ENCODE results near the gene MLH1.
"Not testable (repeated sequence)": the region's sequence is repeated elsewhere in the genome, so short reads cannot be mapped to it uniquely, and the experiment has no call there.

MLH1 gene

DNA sequence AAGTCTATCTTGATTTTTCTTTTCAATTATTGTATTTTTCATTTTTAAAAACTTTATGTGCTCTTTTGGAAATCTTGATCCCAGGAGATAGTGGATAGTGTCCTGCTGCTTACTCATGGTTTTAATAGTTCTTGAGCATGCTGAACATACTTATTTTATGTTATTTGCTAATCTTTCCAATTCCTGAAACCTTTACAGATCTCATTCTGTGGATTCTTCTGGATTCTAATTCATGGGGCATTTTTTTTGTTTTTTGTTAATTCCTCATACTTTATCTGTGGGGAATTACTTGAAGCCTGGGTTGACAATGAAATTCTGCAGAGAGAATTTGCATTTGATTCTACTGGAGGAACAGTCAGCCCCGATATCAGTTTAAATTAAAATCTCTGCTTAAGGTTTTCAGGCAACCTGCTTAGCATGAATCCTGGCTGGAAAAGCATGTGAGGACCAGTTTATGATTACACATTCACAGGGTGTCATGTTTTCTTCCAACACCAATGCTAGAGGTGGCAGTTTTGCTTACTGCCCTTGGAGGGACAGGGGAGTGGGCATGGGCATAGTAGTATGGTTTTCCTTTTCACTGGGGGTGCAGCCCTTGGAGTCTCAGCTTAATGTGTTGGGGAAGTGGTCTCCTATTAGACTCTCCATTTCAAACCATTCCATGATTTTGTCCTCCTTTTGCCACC lies 46.0 kb downstream of the MLH1 start:
- no peak for DNase-seq (ENCODE audit: low read depth)

DNA sequence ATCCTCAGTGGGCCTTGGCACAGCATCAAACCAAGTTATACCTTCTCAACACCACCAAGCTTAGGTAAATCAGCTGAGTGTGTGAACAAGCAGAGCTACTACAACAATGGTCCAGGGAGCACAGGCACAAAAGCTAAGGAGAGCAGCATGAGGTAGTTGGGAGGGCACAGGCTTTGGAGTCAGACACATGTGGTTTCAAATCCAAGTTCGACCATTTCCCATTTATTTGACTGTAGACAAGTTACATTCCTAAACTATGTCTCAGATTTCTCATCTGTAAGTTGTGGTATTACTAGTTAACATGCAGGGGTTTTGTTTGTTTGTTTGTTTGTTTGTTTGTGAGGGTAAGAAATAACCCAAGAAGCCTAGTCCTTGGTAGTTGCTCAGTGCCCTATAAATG lies 46.9 kb downstream of the MLH1 start:
- no peak for DNase-seq (ENCODE audit: low read depth)

- no peak for DNase-seq (ENCODE audit: low read depth)
Measured at GRCh38 chr3:37041546-37042195, 48.4 kb downstream of the MLH1 start.

GRCh38 chr3:37042712-37043111 lies 49.4 kb downstream of the MLH1 start:
- not testable (repeated sequence) for DNase-seq (ENCODE audit: low read depth)

- no peak for DNase-seq (ENCODE audit: low read depth)
Measured at GRCh38 chr3:37050282-37050681, 57.0 kb downstream of the MLH1 start.

DNA sequence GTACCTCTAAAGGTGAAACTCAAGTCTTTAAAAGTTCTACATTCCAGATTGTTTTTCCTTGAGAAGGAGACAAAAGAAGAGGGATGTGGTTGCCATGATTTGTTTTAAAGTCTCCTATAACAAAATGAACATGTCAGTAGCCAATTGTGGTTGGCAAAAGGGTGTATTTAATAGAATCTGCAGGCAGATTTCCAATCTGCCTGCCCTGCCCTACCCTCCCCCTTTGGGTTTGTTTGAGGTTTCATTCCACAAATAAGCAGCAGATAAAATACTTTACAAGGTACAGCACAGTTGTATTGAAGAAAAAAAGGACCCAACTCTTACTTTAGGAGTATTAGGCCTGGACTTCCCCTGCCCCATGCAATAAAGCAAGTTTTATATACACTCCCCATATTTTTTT lies 59.5 kb downstream of the MLH1 start:
- DNase-seq (ENCODE audit: low read depth) = no peak

DNA sequence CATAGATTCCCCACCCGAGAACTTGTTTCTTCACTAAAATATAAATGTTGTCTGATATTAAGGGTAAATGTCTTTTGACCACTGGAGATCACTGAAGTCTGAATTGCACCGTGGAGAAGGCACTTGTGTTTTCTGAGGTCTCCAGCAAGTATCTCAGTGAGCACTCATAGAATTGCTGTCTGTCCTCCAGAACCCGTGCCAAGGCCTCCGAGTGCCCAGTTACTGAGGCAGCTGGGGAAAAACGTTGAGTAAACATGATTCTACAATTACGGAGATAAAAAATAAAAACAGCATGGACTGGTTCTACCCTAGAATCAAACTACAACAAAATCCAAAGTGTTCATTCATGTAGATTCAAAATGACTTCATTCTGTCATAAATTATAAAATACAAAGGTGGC lies 60.0 kb downstream of the MLH1 start:
- no peak for DNase-seq (ENCODE audit: low read depth)

GRCh38 chr3:37053753-37054152 lies 60.4 kb downstream of the MLH1 start:
- DNase-seq (ENCODE audit: low read depth) = no peak

DNA sequence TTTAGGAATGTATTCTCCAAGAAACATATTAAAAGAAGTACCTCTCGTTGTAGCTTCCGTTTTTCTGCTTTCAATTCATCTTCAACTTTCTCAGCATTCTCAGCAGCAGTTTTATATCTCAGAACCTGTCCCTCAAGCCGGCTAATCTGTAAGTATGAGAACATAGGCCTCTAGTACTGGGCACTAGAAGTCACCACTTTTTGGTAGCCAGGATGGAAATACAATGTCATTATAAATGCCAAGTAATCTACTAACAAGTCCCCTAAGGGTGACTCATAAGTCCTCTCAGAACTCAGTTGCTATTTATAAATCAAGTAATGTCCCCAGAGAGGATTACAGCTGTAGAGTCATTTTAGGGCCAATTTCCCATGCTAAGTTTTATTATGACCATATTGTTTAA lies 61.1 kb downstream of the MLH1 start:
- DNase-seq (ENCODE audit: low read depth) = no peak

GRCh38 chr3:37055077-37055476 lies 61.8 kb downstream of the MLH1 start:
- DNase-seq (ENCODE audit: low read depth) = not testable (repeated sequence)

DNA sequence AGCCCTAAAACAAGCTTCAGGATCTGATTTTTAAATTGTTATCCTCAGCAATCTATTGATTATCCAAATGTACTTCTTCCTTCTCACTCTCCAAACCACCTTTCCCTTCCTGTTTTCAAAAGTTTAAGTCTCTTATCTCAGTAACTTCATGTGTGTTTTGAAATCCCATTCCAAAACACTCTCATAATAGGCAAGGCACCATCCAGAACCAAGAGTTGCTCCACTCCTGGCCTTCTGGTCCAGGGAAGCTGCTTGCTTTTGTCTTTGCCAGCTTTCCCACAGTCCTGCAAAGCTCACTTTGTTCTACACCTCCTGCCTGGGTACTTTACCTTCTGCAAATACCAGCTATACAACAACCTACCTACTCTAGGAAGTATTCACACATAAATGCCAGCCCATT lies 63.5 kb downstream of the MLH1 start:
- no peak for DNase-seq (ENCODE audit: low read depth)

DNA sequence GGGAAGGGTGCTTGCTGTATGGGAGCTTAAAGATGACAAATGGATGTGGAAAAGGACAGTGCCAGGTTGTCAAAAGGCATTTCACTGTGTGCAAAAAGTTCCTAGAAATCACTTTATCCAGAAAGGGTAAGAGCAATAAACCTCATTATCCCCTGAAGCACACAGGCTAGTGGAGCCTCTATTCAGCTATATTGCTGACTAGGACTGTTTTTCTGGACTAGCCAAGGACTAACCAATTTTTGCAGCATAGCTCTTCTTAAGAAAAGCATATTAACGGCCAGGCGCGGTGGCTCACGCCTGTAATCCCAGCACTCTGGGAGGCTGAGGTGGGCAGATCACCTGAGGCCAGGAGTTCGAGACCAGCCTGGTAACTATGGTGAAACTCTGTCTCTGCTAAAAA lies 64.8 kb downstream of the MLH1 start:
- DNase-seq (ENCODE audit: low read depth) = no peak

DNA sequence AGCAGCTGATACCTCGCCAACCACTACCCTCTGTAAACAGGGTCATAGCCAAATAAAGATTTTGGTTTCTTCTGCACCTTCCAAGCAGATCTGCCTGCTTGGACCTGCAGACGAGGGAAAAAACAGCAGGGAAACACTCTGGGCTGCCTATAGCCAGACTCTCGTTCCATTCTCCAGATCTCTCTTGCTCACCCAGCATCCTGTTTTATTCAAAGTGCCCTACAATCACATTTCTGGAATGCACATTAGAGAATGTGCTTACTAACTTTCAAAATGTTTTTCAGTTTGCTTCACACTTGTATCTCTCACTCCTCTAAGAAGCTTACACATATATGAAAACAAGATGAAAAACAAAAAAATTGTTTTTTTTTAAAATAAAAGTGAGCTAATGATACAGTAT lies 71.4 kb downstream of the MLH1 start:
- no peak for DNase-seq (ENCODE audit: low read depth)

- DNase-seq (ENCODE audit: low read depth) = no peak
Measured at GRCh38 chr3:37067577-37067976, 74.3 kb downstream of the MLH1 start.

- DNase-seq (ENCODE audit: low read depth) = no peak
Measured at GRCh38 chr3:37068031-37068430, 74.7 kb downstream of the MLH1 start.

DNA sequence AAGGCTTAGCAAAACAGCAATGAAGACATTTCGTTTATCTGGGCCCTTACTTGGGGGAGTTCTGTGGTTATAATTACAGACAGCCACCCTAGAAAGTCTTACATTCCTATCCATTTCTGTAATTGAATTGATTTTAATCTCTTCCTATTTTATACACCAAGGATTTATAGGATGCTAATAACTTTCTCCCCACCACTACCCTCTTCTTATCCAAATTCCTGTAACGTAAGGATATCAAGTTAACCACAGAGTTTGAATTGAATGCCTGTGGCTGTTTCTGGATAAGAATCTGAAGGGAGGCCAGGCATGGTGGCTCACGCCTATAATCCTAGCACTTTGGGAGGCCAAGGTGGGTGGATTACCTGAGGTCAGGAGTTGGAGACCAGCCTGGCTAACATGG lies 78.6 kb downstream of the MLH1 start:
- no peak for DNase-seq (ENCODE audit: low read depth)

GRCh38 chr3:37072892-37073291 lies 79.6 kb downstream of the MLH1 start:
- DNase-seq (ENCODE audit: low read depth) = no peak

DNA sequence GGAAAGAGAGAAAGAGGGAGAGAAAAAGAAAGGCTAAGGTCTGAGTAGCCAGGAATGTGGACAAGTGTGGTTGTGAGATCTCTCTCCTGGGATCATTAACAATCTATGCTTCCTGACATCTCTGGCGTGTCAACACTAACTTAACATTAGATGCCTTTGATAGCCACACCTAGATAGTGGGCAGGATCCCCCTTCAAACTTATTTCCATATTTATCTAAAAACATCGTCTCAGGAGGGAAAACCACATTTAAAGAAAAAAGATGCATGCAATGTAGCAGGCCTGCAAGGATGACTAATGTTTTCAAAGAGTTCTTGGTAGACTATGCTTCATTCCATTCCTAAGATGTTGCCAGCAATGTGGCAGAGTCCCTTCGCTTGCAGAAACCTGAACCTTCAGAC lies 80.9 kb downstream of the MLH1 start:
- no peak for DNase-seq (ENCODE audit: low read depth)

GRCh38 chr3:37075955-37076354 lies 82.6 kb downstream of the MLH1 start:
- no peak for DNase-seq (ENCODE audit: low read depth)

GRCh38 chr3:37082317-37082716 lies 89.0 kb downstream of the MLH1 start:
- DNase-seq (ENCODE audit: low read depth) = no peak

DNA sequence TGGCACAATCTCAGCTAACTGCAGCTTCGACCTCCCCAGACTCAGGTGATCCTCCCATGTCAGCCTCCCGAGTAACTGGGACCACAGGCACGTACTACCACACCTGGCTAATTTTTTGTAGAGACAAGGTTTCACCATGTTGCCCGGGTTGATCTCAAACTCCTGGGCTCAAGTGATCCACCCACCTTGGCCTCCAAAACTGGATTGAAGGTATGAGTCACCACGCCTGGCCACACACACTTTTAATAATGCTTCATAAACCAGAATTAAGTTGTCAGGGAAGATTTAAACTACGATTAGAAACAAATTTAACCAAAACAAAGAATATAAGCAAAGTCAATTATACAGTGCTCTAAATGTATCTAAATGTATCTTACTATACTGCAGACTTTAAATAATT lies 93.6 kb downstream of the MLH1 start:
- no peak for DNase-seq (ENCODE audit: low read depth)

GRCh38 chr3:37087870-37088269 lies 94.6 kb downstream of the MLH1 start:
- DNase-seq (ENCODE audit: low read depth) = no peak

- DNase-seq (ENCODE audit: low read depth) = no peak
Measured at GRCh38 chr3:37092484-37092883, 99.2 kb downstream of the MLH1 start.

DNA sequence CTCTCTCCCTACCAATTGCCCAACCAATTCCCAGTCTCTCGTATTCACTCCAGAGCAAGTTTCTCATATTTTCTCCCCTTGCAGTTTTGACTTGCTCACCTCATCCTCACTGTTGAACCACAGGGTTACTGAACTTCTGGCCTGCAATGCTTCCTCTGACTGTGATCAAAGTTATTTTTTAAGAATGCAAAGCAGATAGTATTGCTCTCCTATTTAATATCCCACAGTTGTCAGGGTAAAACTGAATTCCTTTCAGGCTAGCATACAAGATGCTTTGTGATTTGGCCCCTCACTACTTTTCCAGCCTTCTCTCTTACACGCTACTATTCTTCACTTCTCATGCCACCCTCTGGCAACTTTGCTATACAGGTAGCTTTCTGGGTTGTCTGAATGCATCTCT lies 100.2 kb downstream of the MLH1 start:
- no peak for DNase-seq (ENCODE audit: low read depth)

All from activated T-cell treated with anti-CD3 and anti-CD28 coated beads for 24 hours (primary cell).